GM12891 (cell line): Measurements from ENCODE around the gene HTR3B.

Experiments used
- POLR2A ChIP-seq: IDR thresholded peaks from 2 replicates; pipeline ENCODE4 v1.6.1; 2011; ENCODE audit warnings: low read depth, low read length, control low read depth
- POLR2AphosphoS5 ChIP-seq: IDR thresholded peaks from 2 replicates; pipeline ENCODE4 v1.6.1; 2011; ENCODE audit warnings: low read depth, low read length, control low read depth
- SPI1 ChIP-seq: IDR thresholded peaks from 2 replicates; pipeline ENCODE4 v1.6.1; 2011; ENCODE audit warnings: low read depth, low read length, control low read depth
- TAF1 ChIP-seq: IDR thresholded peaks from 2 replicates; pipeline ENCODE4 v1.6.1; 2011; ENCODE audit warnings: low read depth, low read length, control low read depth

DNA sequence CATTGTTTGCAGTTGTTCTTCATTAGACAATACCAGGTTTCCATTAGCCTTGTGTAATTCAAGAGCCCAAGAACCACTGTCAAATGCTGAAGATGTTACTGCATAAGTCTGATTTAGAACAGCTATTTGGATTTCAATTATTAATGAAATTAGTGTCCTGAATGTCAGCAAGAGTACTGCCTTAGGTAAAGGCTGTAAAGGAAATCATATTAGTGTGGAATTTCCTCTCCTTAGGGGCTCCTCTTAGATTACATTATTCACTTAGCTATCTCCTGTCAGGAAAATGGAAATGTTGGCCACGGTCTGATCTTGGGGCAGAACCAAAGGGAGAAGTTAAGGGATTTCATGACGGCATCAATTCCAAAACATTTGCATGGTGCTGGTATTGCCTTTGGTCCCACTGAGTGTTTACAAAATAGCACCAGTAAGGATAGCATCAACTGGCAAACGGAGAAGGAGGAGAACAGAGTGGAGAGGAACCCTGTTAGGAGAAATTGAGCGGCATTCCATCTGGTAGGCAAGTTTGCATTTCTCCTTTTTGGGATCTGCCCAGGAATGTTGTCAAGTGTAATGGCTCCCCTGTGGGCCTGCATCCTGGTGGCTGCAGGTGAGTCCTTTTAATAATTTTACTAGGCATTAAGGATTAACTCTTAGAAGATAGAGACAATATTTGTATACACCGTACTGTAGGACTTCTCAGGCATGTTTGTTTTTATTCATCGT, at the start of gene HTR3B:
- TF ChIP-seq POLR2AphosphoS5 (no peak), POLR2A (no peak), TAF1 (no peak), SPI1 (no peak)
